ENCODE results near the gene AIP. TPM values are rescaled to one million over a fixed set of nuclear protein-coding genes. Genes with fewer than 3 reads are reported as not detected.
A peak's percentile ranks its signal among the peaks of the same experiment; 100 is the strongest.

Gene AIP
- total RNA-seq, 1 experiment from 2014 or later, result 87.8 TPM

GRCh38 chr11:67455054-67455453 is 27.8 kb upstream of the AIP start, which contains the start of gene CABP4:
Gene CABP4 (plus strand): TSS chr11:67455354. CDS start chr11:67455424, 70 bp downstream.
- DNase-seq (ENCODE audit: low read depth, low spot score) (no peak), ATAC-seq (no peak)
- Histone ChIP-seq H3K4me1 (ENCODE audit: control insufficient read depth, insufficient read depth, low read length) (no peaks in the 10 kb centered on the region), H3K27me3 (ENCODE audit: control insufficient read depth, insufficient read depth, low read length) (no peaks in the 10 kb centered on the region), H3K9me3 (ENCODE audit: control insufficient read depth, insufficient read depth, low read depth, low read length) (no peaks in the 10 kb centered on the region), H3K27ac (ENCODE audit: low read length) (no peak within 1 kb of the TSS), H3K4me3 (ENCODE audit: low read depth in 2 of 2, low read length in 2 of 2) (no peak within 1 kb of the TSS), H3K36me3 (ENCODE audit: control insufficient read depth, insufficient read depth, low read length) (no peaks in the 10 kb centered on the region)
- in situ Hi-C loops (cut with HindIII; ENCODE audit: low pct_unique_long_range_greater_than_20kb, low sequenced_read_pairs), result no loop called here
- CTCF ChIA-PET, result interaction anchor here (0.6 kb wide), 1 partner anchor 68 kb away, joined by 4 read pairs; no protein-coding TSS in a partner anchor
- intact Hi-C loops (cut with micrococcal nuclease; ENCODE audit: unreplicated experiment), result no loop called here
- POLR2A ChIA-PET, result no interaction called here
- BruUV-seq (replicated peaks), result no TSS peak
- TF ChIP-seq TCF7L2 (IDR thresholded peaks at IDR 0.05; ENCODE audit: low read depth, low read length) (no peak), POLR2AphosphoS5 (IDR thresholded peaks at IDR 0.05; ENCODE audit: low read depth, low read length) (no peak)
- TF ChIP-seq, protein P1, sequence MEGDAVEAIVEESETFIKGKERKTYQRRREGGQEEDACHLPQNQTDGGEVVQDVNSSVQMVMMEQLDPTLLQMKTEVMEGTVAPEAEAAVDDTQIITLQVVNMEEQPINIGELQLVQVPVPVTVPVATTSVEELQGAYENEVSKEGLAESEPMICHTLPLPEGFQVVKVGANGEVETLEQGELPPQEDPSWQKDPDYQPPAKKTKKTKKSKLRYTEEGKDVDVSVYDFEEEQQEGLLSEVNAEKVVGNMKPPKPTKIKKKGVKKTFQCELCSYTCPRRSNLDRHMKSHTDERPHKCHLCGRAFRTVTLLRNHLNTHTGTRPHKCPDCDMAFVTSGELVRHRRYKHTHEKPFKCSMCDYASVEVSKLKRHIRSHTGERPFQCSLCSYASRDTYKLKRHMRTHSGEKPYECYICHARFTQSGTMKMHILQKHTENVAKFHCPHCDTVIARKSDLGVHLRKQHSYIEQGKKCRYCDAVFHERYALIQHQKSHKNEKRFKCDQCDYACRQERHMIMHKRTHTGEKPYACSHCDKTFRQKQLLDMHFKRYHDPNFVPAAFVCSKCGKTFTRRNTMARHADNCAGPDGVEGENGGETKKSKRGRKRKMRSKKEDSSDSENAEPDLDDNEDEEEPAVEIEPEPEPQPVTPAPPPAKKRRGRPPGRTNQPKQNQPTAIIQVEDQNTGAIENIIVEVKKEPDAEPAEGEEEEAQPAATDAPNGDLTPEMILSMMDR (IDR thresholded peaks at IDR 0.05), result no peak

GRCh38 chr11:67456068-67456705 is 26.6 kb upstream of the AIP start:
- no peaks in the 10 kb centered on the region for H3K9me3 ChIP-seq (ENCODE audit: control insufficient read depth, insufficient read depth, low read depth, low read length)
- in situ Hi-C loops (cut with HindIII; ENCODE audit: low pct_unique_long_range_greater_than_20kb, low sequenced_read_pairs) (no loop called here), intact Hi-C loops (cut with micrococcal nuclease; ENCODE audit: unreplicated experiment) (no loop called here)
- H3K27ac ChIP-seq (ENCODE audit: low read length), result no peak overlapping the region
- POLR2A ChIA-PET, result no interaction called here
- CTCF ChIA-PET, result interaction anchor here (0.6 kb wide), 1 partner anchor 54 kb away, joined by 3 read pairs; the partner anchor contains the start of gene PPP1CA
- ATAC-seq (peak; percentile 37), DNase-seq (ENCODE audit: low read depth, low spot score) (no peak)
- H3K27me3 ChIP-seq (ENCODE audit: control insufficient read depth, insufficient read depth, low read length), result no peaks in the 10 kb centered on the region
- no peak for TF ChIP-seq SIN3A (IDR thresholded peaks at IDR 0.05; ENCODE audit: borderline replicate concordance, insufficient read depth, low read depth, low read length)
- TF ChIP-seq POLR2AphosphoS5 (IDR thresholded peaks at IDR 0.05; ENCODE audit: low read depth, low read length), result no peak
- TF ChIP-seq, protein P1 (IDR thresholded peaks at IDR 0.05), result no peak
- TF ChIP-seq TCF7L2 (IDR thresholded peaks at IDR 0.05; ENCODE audit: low read depth, low read length), result no peak
- TF ChIP-seq, protein P2, sequence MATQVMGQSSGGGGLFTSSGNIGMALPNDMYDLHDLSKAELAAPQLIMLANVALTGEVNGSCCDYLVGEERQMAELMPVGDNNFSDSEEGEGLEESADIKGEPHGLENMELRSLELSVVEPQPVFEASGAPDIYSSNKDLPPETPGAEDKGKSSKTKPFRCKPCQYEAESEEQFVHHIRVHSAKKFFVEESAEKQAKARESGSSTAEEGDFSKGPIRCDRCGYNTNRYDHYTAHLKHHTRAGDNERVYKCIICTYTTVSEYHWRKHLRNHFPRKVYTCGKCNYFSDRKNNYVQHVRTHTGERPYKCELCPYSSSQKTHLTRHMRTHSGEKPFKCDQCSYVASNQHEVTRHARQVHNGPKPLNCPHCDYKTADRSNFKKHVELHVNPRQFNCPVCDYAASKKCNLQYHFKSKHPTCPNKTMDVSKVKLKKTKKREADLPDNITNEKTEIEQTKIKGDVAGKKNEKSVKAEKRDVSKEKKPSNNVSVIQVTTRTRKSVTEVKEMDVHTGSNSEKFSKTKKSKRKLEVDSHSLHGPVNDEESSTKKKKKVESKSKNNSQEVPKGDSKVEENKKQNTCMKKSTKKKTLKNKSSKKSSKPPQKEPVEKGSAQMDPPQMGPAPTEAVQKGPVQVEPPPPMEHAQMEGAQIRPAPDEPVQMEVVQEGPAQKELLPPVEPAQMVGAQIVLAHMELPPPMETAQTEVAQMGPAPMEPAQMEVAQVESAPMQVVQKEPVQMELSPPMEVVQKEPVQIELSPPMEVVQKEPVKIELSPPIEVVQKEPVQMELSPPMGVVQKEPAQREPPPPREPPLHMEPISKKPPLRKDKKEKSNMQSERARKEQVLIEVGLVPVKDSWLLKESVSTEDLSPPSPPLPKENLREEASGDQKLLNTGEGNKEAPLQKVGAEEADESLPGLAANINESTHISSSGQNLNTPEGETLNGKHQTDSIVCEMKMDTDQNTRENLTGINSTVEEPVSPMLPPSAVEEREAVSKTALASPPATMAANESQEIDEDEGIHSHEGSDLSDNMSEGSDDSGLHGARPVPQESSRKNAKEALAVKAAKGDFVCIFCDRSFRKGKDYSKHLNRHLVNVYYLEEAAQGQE (IDR thresholded peaks at IDR 0.05; ENCODE audit: insufficient read depth in 1 of 2, low read depth in 2 of 2, low read length in 1 of 2), result no peak
- BruUV-seq (replicated peaks), result no TSS peak
- H3K36me3 ChIP-seq (ENCODE audit: control insufficient read depth, insufficient read depth, low read length), result no peaks in the 10 kb centered on the region
- no peak overlapping the region for H3K4me3 ChIP-seq (ENCODE audit: low read depth in 2 of 2, low read length in 2 of 2)
- no peaks in the 10 kb centered on the region for H3K4me1 ChIP-seq (ENCODE audit: control insufficient read depth, insufficient read depth, low read length)

Measured in Panc1 (cell line).